Left ventricle myocardium superior (tissue), 1 donor: ENCODE measurements around the gene PHF19. TPM values are rescaled to one million over a fixed set of nuclear protein-coding genes. Genes with fewer than 3 reads are reported as not detected.
A peak's percentile ranks its signal among the peaks of the same experiment; 100 is the strongest.

Experiments
- ATAC-seq: fragments of 200-7000 bp; cut with Tn5 transposase; one replicate; pipeline ENCODE4 v1.9.1; 2020; ENCODE audit warnings: mild to moderate bottlenecking, moderate library complexity
- DNase-seq: peaks from one replicate; pipeline ENCODE4 v3.0.0-alpha.2; 2020
- intact Hi-C: fragments of 100-400 bp; cut with micrococcal nuclease; formaldehyde crosslinking; loops from one replicate; pipeline ENCODE4 v1.11.0; 2022
- total RNA-seq: library from RNA; stranded (reverse); fragmentation: NEBNext Ultra II Directional; extraction: Animal tissue kit (Norgen Biotek cat#: 25700); gene quantifications from one replicate; pipeline ENCODE4 v1.2.1, GENCODE V29; 2021
- donor health status: DM: no; HTN: yes; CAD: no; lungs with severe emphysema.

PHF19 gene
- total RNA-seq, 1 donor from 2014 or later, result 9.5 TPM

DNA sequence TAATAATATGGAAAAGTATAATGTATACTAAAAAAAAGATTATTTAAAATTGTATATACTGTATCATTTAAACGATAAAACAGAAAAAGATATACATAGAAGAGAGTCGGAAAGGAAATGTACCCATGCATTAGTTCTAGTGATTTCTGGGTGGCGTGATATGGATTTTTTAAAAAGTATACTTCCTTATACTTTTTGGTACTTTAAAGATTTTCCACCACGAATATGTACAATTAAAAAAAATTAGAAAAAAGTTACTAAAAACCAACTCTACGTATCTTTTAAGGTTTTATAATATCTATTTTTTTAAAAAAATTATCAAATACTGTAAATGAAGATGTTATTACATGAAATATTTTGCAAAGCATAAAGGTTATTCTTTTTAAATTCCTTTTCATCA is 12.3 kb downstream of the PHF19 start:
- intact Hi-C loops, result no loop called here
- no peak for DNase-seq
- ATAC-seq, result no peak

DNA sequence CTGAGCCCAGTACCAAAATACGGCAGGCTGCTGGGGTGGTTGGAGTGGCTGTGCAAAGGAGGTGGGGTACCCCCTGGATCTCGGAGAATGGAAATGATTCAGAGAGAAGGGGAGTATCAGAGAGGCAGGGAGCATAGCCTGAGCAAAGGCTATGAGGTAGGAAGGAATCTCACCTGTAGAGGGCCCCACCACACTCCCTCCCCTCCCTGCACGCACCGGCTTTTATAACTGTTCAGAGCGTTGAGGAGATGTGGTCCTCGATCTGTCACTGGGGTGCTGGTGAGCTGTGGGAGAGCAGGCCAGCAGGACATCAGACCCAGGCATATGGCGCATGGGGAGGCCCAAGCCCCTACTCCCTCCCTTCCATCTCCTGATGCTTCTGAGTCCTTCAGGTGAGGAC is 13.2 kb downstream of the PHF19 start:
- ATAC-seq (no peak), DNase-seq (no peak)
- intact Hi-C loops, result no loop called here

- intact Hi-C loops, result no loop called here
- DNase-seq (no peak), ATAC-seq (no peak)
Measured at GRCh38 chr9:120862452-120862851, 14.5 kb downstream of the PHF19 start.

DNA sequence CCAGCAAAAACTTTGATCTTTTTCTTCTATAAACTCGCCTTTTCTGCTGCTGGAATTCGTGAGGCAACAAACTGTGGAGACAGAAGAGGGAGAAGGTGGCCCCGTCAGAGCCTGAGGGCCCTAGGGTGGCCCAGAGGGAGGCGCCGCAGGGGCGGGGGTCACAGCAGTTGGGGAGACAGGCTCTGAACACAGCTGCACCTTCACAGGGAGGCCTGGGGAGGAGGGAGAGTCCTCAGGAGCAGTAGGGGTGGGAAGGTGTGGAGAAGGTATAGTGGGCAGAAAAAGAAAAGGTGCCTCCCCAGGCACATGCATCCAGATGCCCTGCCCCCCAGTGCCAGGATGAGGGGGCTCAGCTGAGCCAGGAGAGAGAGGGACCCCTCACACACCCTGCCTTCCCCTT is 15.1 kb downstream of the PHF19 start:
- ATAC-seq (no peak), DNase-seq (no peak)
- intact Hi-C loops, result no loop called here

GRCh38 chr9:120860083-120860482 is 16.9 kb downstream of the PHF19 start:
- ATAC-seq (no peak), DNase-seq (no peak)
- intact Hi-C loops, result no loop called here

- intact Hi-C loops, result no loop called here
Measured at GRCh38 chr9:120859361-120859760, 17.6 kb downstream of the PHF19 start.

DNA sequence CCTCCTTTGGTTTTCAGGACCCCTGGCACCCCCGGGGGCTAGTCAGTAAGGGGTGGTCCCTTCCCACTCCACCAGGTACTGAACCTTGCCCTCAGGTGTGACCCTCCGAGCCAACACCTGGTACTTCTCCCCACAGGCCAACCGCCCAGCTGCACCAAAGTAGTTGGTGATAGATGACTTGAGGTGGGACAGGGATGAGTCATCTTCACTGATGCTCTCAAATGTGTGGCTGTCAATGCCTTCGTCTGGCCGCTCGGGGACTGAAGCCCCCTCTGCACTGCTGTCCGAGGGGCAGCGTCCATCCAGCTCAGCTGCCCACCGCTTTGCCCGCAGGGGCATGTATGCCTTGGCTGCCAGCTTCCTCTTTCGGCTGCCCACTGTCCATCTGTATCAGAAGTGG is 19.1 kb downstream of the PHF19 start:
- ATAC-seq (no peak), DNase-seq (no peak)
- intact Hi-C loops, result no loop called here

More at GRCh38 chr9:120859361-120859760, 17.6 kb downstream of the PHF19 start:
- ATAC-seq (no peak), DNase-seq (no peak)

- intact Hi-C loops, result no loop called here
- ATAC-seq, result peak; percentile 60
- DNase-seq, result peak; percentile 55
Measured at GRCh38 chr9:120857481-120857880, 19.5 kb downstream of the PHF19 start.

DNA sequence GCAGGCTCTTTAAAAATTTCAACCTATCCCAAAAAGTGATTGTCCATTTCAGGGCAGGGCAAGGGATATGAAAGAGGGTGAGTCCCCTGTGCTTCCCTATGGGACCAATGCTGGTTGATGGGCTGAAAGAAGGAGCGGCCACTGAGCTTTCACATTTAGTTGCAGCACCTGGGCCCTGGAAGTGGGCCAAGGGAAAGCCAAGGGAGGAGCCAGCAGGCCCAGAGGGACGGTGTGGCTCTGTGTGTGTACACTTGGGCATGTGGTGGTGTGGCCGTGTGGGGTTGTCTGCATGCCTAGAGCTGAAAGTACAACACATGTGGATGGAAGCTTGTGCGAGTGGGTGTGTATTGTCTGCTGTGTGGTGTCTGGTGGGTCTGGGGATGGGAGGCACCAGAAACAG is 20.3 kb downstream of the PHF19 start:
- intact Hi-C loops, result no loop called here
- ATAC-seq (no peak), DNase-seq (no peak)

GRCh38 chr9:120855827-120856670 is 20.9 kb downstream of the PHF19 start:
- no peak for DNase-seq
- ATAC-seq, result no peak
- intact Hi-C loops, result no loop called here

DNA sequence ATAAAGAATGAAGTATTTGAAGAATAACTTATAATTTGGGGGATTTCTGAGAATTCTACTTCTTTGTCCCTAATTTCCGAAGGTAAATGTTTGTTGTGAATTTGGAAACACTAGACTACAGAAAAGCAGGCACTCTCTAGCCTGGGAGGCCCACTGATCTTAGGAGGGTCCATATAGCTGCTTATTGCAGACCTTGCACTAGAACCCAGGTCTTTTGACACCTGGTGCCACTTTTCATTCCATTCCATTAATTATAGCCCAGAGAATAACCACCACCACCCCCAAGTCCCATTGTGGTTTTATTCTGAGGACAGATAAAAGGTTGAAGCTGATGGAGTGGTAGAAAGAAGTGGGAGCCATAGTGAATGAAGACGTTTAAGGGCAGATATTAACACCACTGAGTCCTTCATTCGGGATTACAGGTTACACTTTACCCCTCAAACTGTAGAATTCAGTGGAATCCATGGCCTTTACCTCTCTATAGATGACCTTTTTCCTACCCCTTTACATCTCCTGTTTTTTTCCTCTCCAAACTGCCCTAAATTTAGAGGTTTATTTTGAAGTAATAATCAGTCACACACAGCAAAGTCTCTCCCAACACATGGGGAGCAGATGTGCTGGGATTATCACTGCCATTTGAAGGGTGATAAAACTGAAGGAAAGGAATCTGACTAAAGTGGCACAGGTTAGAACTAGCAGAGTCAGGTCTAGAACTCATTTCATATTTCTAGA is 22.2 kb downstream of the PHF19 start:
- DNase-seq (no peak), ATAC-seq (no peak)
- intact Hi-C loops, result no loop called here

- DNase-seq, result no peak
- no peak for ATAC-seq
- intact Hi-C loops, result no loop called here
Measured at GRCh38 chr9:120853198-120853597, 23.8 kb downstream of the PHF19 start.

GRCh38 chr9:120852240-120853010 is 24.6 kb downstream of the PHF19 start:
- DNase-seq (no peak), ATAC-seq (no peak)
- intact Hi-C loops, result no loop called here

GRCh38 chr9:120851449-120851848 is 25.5 kb downstream of the PHF19 start:
- intact Hi-C loops, result no loop called here
- ATAC-seq (no peak), DNase-seq (no peak)

DNA sequence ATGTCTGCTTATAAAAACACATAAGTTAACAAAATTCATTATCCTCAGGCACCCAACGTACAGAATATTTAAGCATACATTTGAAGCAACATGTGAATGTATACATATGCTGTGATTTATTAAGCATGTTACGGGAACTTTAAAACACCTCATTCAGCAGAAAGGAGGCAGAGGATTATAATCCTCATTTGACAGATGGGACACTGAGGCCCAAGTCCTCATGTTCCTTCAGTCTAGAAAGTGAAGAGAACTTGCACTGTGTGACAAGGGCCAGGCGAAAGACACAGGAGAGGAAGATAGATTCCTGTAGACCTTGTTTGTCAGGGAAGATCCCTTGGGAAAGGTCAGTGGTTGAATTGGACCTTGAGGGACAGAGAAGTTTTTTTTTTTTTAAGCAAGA is 26.7 kb downstream of the PHF19 start:
- intact Hi-C loops, result no loop called here
- DNase-seq (no peak), ATAC-seq (no peak)

DNA sequence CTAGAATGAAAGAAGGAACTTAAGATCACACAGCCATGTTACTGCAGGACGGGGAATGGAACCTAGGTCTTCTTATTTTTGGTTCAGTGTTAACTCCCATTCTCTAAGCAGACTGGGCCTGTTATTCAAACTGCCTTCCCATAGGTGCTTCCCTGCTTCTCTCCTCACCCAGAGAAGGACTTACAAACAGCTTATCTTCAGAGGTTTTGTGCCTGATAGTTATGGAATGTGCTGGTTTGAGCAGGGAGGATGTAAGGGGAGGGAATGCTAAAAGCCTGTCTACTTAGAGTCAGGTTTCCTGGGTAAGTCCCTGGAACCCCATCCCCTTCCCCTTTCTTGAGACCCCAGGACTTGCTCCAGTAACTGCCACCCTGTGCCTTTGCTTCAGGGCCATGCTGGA is 30.1 kb downstream of the PHF19 start:
- intact Hi-C loops, result no loop called here
- ATAC-seq, result no peak
- DNase-seq, result no peak

GRCh38 chr9:120846251-120846889 is 30.6 kb downstream of the PHF19 start:
- no peak for ATAC-seq
- intact Hi-C loops, result no loop called here
- no peak for DNase-seq

GRCh38 chr9:120845255-120845654 is 31.7 kb downstream of the PHF19 start:
- DNase-seq, result no peak
- no peak for ATAC-seq
- intact Hi-C loops, result no loop called here

- intact Hi-C loops, result loop anchor here (5.0 kb wide), 1 partner anchor 84 kb away; the partner anchor contains the start of gene TRAF1
- peak; percentile 99 for ATAC-seq
- DNase-seq, result peak; percentile 98
Measured at GRCh38 chr9:120842685-120843485, 34.1 kb downstream of the PHF19 start, which contains the start of gene PSMD5. TSS of gene PSMD5 (minus strand) at chr9:120842922. CDS start at chr9:120842909, 13 bp downstream.
